HG03039 (cell line): Measurements from ENCODE around the gene GZF1.
A peak's percentile ranks its signal among the peaks of the same experiment; 100 is the strongest.

Experiments
- ATAC-seq: cut with Tn5 transposase; IDR thresholded peaks from one replicate; pipeline ENCODE4 v1.9.1; 2021; ENCODE audit warnings: mild to moderate bottlenecking, moderate library complexity; ENCODE audit not compliant: unreplicated experiment

GZF1 gene

GRCh38 chr20:23361476-23362391 is at the start of gene GZF1:
GZF1 (plus strand) TSS chr20:23362182; CDS start chr20:23364384, 2,202 bp downstream.
- ATAC-seq, result peak; percentile 74

GRCh38 chr20:23313271-23313670 is 48.7 kb upstream of the GZF1 start:
- ATAC-seq, result no peak

- ATAC-seq, result no peak
Measured at GRCh38 chr20:23314699-23315098, 47.3 kb upstream of the GZF1 start.

GRCh38 chr20:23315099-23315498 is 46.9 kb upstream of the GZF1 start:
- ATAC-seq, result no peak

- no peak for ATAC-seq
Measured at GRCh38 chr20:23316626-23317025, 45.4 kb upstream of the GZF1 start.

- no peak for ATAC-seq
Measured at GRCh38 chr20:23317081-23317480, 44.9 kb upstream of the GZF1 start.

- no peak for ATAC-seq
Measured at GRCh38 chr20:23318347-23318746, 43.6 kb upstream of the GZF1 start.

GRCh38 chr20:23320317-23320716 is 41.7 kb upstream of the GZF1 start:
- no peak for ATAC-seq

- no peak for ATAC-seq
Measured at GRCh38 chr20:23325107-23325506, 36.9 kb upstream of the GZF1 start.

- no peak for ATAC-seq
Measured at GRCh38 chr20:23326774-23327173, 35.2 kb upstream of the GZF1 start.

GRCh38 chr20:23327617-23328333 is 34.2 kb upstream of the GZF1 start:
- ATAC-seq, result no peak

- no peak for ATAC-seq
Measured at GRCh38 chr20:23331450-23332350, 30.3 kb upstream of the GZF1 start.

GRCh38 chr20:23332467-23332866 is 29.5 kb upstream of the GZF1 start:
- no peak for ATAC-seq

GRCh38 chr20:23334111-23334510 is 27.9 kb upstream of the GZF1 start:
- no peak for ATAC-seq

- no peak for ATAC-seq
Measured at GRCh38 chr20:23335521-23335920, 26.5 kb upstream of the GZF1 start.

- no peak for ATAC-seq
Measured at GRCh38 chr20:23336476-23336875, 25.5 kb upstream of the GZF1 start.

GRCh38 chr20:23337312-23337711 is 24.7 kb upstream of the GZF1 start:
- ATAC-seq, result no peak

GRCh38 chr20:23339986-23340385 is 22.0 kb upstream of the GZF1 start:
- ATAC-seq, result no peak

GRCh38 chr20:23340524-23340923 is 21.5 kb upstream of the GZF1 start:
- ATAC-seq, result no peak

GRCh38 chr20:23341073-23341472 is 20.9 kb upstream of the GZF1 start:
- ATAC-seq, result peak; percentile 88

GRCh38 chr20:23343590-23343989 is 18.4 kb upstream of the GZF1 start:
- no peak for ATAC-seq
